H1 (cell line): ENCODE results near the gene IGLL1. TPM values are rescaled to one million over a fixed set of nuclear protein-coding genes. Genes with fewer than 3 reads are reported as not detected.

Experiments
- CTCF ChIA-PET: fragments of 300-600 bp; sonication (Branson Sonifier 250); formaldehyde crosslinking; loops from one replicate; lab custom pipeline; 2021; ENCODE audit not compliant: partially characterized antibody; lab: Charles Lee
- POLR2A ChIA-PET: fragments of 300-600 bp; sonication (Branson Sonifier 250); formaldehyde crosslinking; loops from one replicate; lab custom pipeline; 2021; ENCODE audit warnings: inconsistent platforms; ENCODE audit not compliant: partially characterized antibody; lab: Charles Lee
- DNase-seq, 2 experiments: peaks; one replicate each; pipeline versions ENCODE4 v3.0.0 to v3.0.0-alpha.2; 2010 to 2022; ENCODE audit warnings: low spot score in 2 of 2, low read depth in 1 of 2, mixed read lengths in 1 of 2
- FAIRE-seq: peaks from 2 replicates; lab custom pipeline; 2011; peaks lifted over from hg19 to GRCh38; lab: Jason Lieb, UNC
- H2AFZ ChIP-seq: 2 replicates; pipeline ENCODE4 v1.8.1; 2012; ENCODE audit warnings: low read length, inconsistent platforms
- H2AK5ac ChIP-seq: 2 replicates; pipeline ENCODE4 v1.6.1; 2013; ENCODE audit warnings: low read depth, low read length
- H2BK120ac ChIP-seq: replicated peaks from 2 replicates; pipeline ENCODE3; 2013; ENCODE audit warnings: low read depth, low read length, inconsistent platforms
- H2BK12ac ChIP-seq: 2 replicates; pipeline ENCODE4 v1.6.1; 2013; ENCODE audit warnings: low read depth, low read length
- H2BK15ac ChIP-seq: 2 replicates; pipeline ENCODE4 v1.6.1; 2013; ENCODE audit warnings: low read length
- H2BK20ac ChIP-seq: 2 replicates; pipeline ENCODE4 v1.6.1; 2013; ENCODE audit warnings: low read length
- H2BK5ac ChIP-seq: 2 replicates; pipeline ENCODE4 v1.6.1; 2013; ENCODE audit warnings: low read depth, low read length
- H3K14ac ChIP-seq: 2 replicates; pipeline ENCODE4 v1.6.1; 2013; ENCODE audit warnings: inconsistent platforms; ENCODE audit not compliant: insufficient read length
- H3K18ac ChIP-seq: 2 replicates; pipeline ENCODE4 v1.6.1; 2013; ENCODE audit warnings: low read length; ENCODE audit errors: extremely low read depth
- H3K23ac ChIP-seq: 2 replicates; pipeline ENCODE4 v1.6.1; 2013; ENCODE audit warnings: inconsistent platforms; ENCODE audit not compliant: insufficient read length
- H3K23me2 ChIP-seq: 2 replicates; pipeline ENCODE4 v1.6.1; 2013; ENCODE audit warnings: low read depth, low read length
- H3K27ac ChIP-seq: 2 replicates; pipeline ENCODE4 v1.6.1; 2011; ENCODE audit warnings: low read depth, low read length, inconsistent platforms
- H3K27me3 ChIP-seq, 4 experiments: replicated peaks in 1 of 4; 1 replicate in 1 of 4; 2 replicates in 3 of 4; pipeline versions ENCODE4 v1.6.1 to v1.8.1; 2011 to 2013; ENCODE audit warnings: low read length in 3 of 4, mild to moderate bottlenecking in 3 of 4, inconsistent platforms in 2 of 4, mixed read lengths in 2 of 4, moderate library complexity in 1 of 4; ENCODE audit not compliant: control insufficient read depth in 3 of 4, insufficient read depth in 3 of 4; ENCODE audit errors: extremely low read depth in 1 of 4
- H3K36me3 ChIP-seq, 4 experiments: 2 replicates each; pipeline versions ENCODE4 v1.6.1 to v1.8.1; 2011 to 2013; ENCODE audit warnings: mild to moderate bottlenecking in 4 of 4, low read length in 3 of 4, moderate library complexity in 2 of 4, control low read depth in 1 of 4, inconsistent platforms in 1 of 4; ENCODE audit not compliant: insufficient read depth in 4 of 4, control insufficient read depth in 2 of 4
- H3K4ac ChIP-seq: replicated peaks from 2 replicates; pipeline ENCODE3; 2013; ENCODE audit warnings: low read length, low read depth, mixed read lengths, inconsistent platforms; ENCODE audit not compliant: insufficient read length
- H3K4me1 ChIP-seq, 4 experiments: replicated peaks in 1 of 4; 1 replicate in 1 of 4; 2 replicates in 3 of 4; pipeline versions ENCODE4 v1.6.1 to v1.8.1; 2011 to 2013; ENCODE audit warnings: low read length in 3 of 4, inconsistent platforms in 2 of 4, mixed read lengths in 1 of 4; ENCODE audit not compliant: insufficient read depth in 4 of 4, control insufficient read depth in 3 of 4
- H3K4me2 ChIP-seq, 2 experiments: 2 replicates each; pipeline versions ENCODE4 v1.6.1 to v1.8.1; 2011 to 2013; ENCODE audit warnings: low read depth in 2 of 2, low read length in 2 of 2, control low read depth in 1 of 2, inconsistent platforms in 1 of 2, mild to moderate bottlenecking in 1 of 2; ENCODE audit not compliant: insufficient read depth in 1 of 2
- H3K4me3 ChIP-seq, 4 experiments: fragments of 200-600, 300-600 bp in 1 of 4; sonication (generic), shearing (Covaris generic), sonication (Bioruptor Twin) in 1 of 4; 2 replicates each; pipeline versions ENCODE4 v1.5.1 to v1.8.1; 2011 to 2016; ENCODE audit warnings: low read length in 4 of 4, low read depth in 3 of 4, control low read depth in 2 of 4, inconsistent platforms in 2 of 4, mild to moderate bottlenecking in 2 of 4, mixed read lengths in 1 of 4, moderate library complexity in 1 of 4; ENCODE audit not compliant: insufficient read depth in 2 of 4; ENCODE audit errors: extremely low read depth in 1 of 4
- H3K56ac ChIP-seq: replicated peaks from 2 replicates; pipeline ENCODE3; 2013; ENCODE audit warnings: low read depth, mild to moderate bottlenecking, mixed read lengths, low read length, inconsistent platforms; ENCODE audit not compliant: insufficient read length
- H3K79me1 ChIP-seq: 2 replicates; pipeline ENCODE4 v1.6.1; 2013; ENCODE audit warnings: low read depth, low read length, control low read depth
- H3K79me2 ChIP-seq, 2 experiments: 2 replicates each; pipeline versions ENCODE4 v1.6.1 to v1.8.1; 2012 to 2013; ENCODE audit warnings: low read length in 2 of 2, mild to moderate bottlenecking in 2 of 2, inconsistent platforms in 1 of 2; ENCODE audit not compliant: insufficient read depth in 2 of 2, control insufficient read depth in 1 of 2
- H3K9ac ChIP-seq, 4 experiments: replicated peaks in 1 of 4; 1 replicate in 1 of 4; 2 replicates in 3 of 4; pipeline versions ENCODE4 v1.6.1 to v1.8.1; 2011 to 2013; ENCODE audit warnings: low read depth in 3 of 4, low read length in 3 of 4, control low read depth in 2 of 4, mild to moderate bottlenecking in 2 of 4, moderate library complexity in 2 of 4, inconsistent platforms in 1 of 4; ENCODE audit errors: extremely low read depth in 1 of 4
- H3K9me3 ChIP-seq, 2 experiments: 2 replicates each; pipeline versions ENCODE4 v1.6.1 to v1.8.1; 2012 to 2013; ENCODE audit warnings: mild to moderate bottlenecking in 2 of 2, moderate library complexity in 2 of 2, control low read depth in 1 of 2, inconsistent platforms in 1 of 2, low read depth in 1 of 2, low read length in 1 of 2, mixed read lengths in 1 of 2; ENCODE audit not compliant: insufficient read depth in 2 of 2
- H4K20me1 ChIP-seq, 2 experiments: replicated peaks in 1 of 2; 2 replicates each; pipeline versions ENCODE3 to v1.8.1; 2011 to 2013; ENCODE audit warnings: inconsistent platforms in 2 of 2, low read length in 2 of 2, mild to moderate bottlenecking in 1 of 2; ENCODE audit not compliant: insufficient read depth in 2 of 2, control insufficient read depth in 1 of 2
- H4K5ac ChIP-seq: 2 replicates; pipeline ENCODE4 v1.6.1; 2013; ENCODE audit warnings: low read length, low read depth, mixed read lengths, inconsistent platforms; ENCODE audit not compliant: insufficient read length
- H4K8ac ChIP-seq: 2 replicates; pipeline ENCODE4 v1.8.0; 2013; ENCODE audit warnings: mild to moderate bottlenecking, moderate library complexity, low read length, inconsistent platforms; ENCODE audit not compliant: insufficient read depth; ENCODE audit errors: extremely low read depth
- H4K91ac ChIP-seq: replicated peaks from 2 replicates; pipeline ENCODE3; 2013; ENCODE audit warnings: low read length, mixed read lengths, inconsistent platforms; ENCODE audit not compliant: insufficient read length
- BACH1 ChIP-seq: IDR thresholded peaks from 2 replicates; pipeline ENCODE4 v1.6.1; 2012; ENCODE audit warnings: low read length, improper control_type of control experiment
- CREB1 ChIP-seq: IDR thresholded peaks from 2 replicates; pipeline ENCODE4 v1.6.1; 2012; ENCODE audit warnings: inconsistent platforms
- HDAC2 ChIP-seq, 2 experiments: fragments of 300-600 bp in 1 of 2; sonication (generic) in 1 of 2; IDR thresholded peaks; 2 replicates each; pipeline ENCODE4 v1.6.1; 2011 to 2012; ENCODE audit warnings: low read depth in 2 of 2, low read length in 2 of 2, mild to moderate bottlenecking in 2 of 2, moderate library complexity in 2 of 2, borderline replicate concordance in 1 of 2, inconsistent platforms in 1 of 2
- JUND ChIP-seq: IDR thresholded peaks from 2 replicates; pipeline ENCODE4 v1.6.1; 2011; ENCODE audit warnings: mild to moderate bottlenecking, improper control_type of control experiment, low read length
- KDM1A ChIP-seq: fragments of 200-600, 300-600 bp; sonication (generic); IDR thresholded peaks from 2 replicates; pipeline ENCODE4 v1.7.1; 2016; ENCODE audit warnings: mild to moderate bottlenecking, low read length, borderline replicate concordance
- POU5F1 ChIP-seq: IDR thresholded peaks from 2 replicates; pipeline ENCODE4 v1.6.1; 2011; ENCODE audit warnings: low read depth, mild to moderate bottlenecking, low read length, moderate library complexity
- RFX5 ChIP-seq: IDR thresholded peaks from 2 replicates; pipeline ENCODE4 v1.6.1; 2011; ENCODE audit warnings: low read depth, low read length, improper control_type of control experiment, borderline replicate concordance
- SP2 ChIP-seq: IDR thresholded peaks from 2 replicates; pipeline ENCODE4 v1.6.1; 2012; ENCODE audit warnings: mild to moderate bottlenecking, low read length, inconsistent platforms
- SRF ChIP-seq: IDR thresholded peaks from 2 replicates; pipeline ENCODE4 v1.6.1; 2011; ENCODE audit warnings: mild to moderate bottlenecking, low read depth, low read length, moderate library complexity
- WGBS, 2 experiments: shearing (Covaris generic) in 1 of 2; methylation state at CpG; one replicate each; pipeline versions ENCODE4 v1.1.6 to v1.1.7; 2013 to 2015; ENCODE audit warnings: low lambda C conversion rate in 2 of 2, mixed read lengths in 2 of 2, inconsistent platforms in 1 of 2, low coverage in 1 of 2, missing lambda C conversion rate in 1 of 2; ENCODE audit not compliant: insufficient replicate concordance in 2 of 2, insufficient coverage in 1 of 2, insufficient read length in 1 of 2; ENCODE audit errors: extremely low coverage in 1 of 2, missing lambda C conversion rate in 1 of 2; 5-methylcytosine and 5-hydroxymethylcytosine counted together
- long read RNA-seq, 2 experiments: library from RNA in 1 of 2; library from capped mRNA in 1 of 2; stranded (forward); transcript quantifications; one replicate each; pipeline ENCODE4 v2.0.0, GENCODE V29; 2021; ENCODE audit warnings: inconsistent platforms in 1 of 2
- polyA minus RNA-seq, 3 experiments: library from RNA; depleted of rRNA, polyadenylated mRNA; stranded (reverse); fragments of >200 nt; gene quantifications; 1 replicate in 2 of 3; 2 replicates in 1 of 3; pipeline ENCODE4 v1.2.3, GENCODE V29; 2011
- polyA plus RNA-seq, 7 experiments: library from polyadenylated mRNA; depleted of rRNA in 3 of 7; stranded (reverse) in 5 of 7; unstranded in 2 of 7; fragments of >200 nt in 5 of 7; fragments of 200-250 nt in 2 of 7; gene quantifications; 1 replicate in 5 of 7; 2 replicates in 1 of 7; 4 replicates in 1 of 7; pipeline versions ENCODE4 v1.2.1 to v1.2.3, GENCODE V29; 2011 to 2013; ENCODE audit warnings: missing spikeins in 2 of 7, mixed read lengths in 2 of 7
- total RNA-seq: library from RNA; stranded (reverse); fragmentation: NEBNext Ultra II Directional; extraction: Animal tissue kit (Norgen Biotek cat#: 25700); gene quantifications from 2 replicates; pipeline ENCODE4 v1.2.1, GENCODE V29; 2021

Gene IGLL1
- total RNA-seq (not detected in 2 replicates), polyA plus RNA-seq (2011; rRNA removed) (not detected in 2 replicates), polyA minus RNA-seq (2011; rRNA and poly(A)+ RNA removed) (not detected in 2 replicates)
- not detected for polyA plus RNA-seq (2011; cell fraction: cytosol; rRNA removed)
- 0.21 TPM for polyA plus RNA-seq (2011; cell fraction: nucleus; rRNA removed)
- not detected in 4 replicates for polyA plus RNA-seq (2012, experiment 1 of 2)
- polyA plus RNA-seq (2012, experiment 2 of 2) = not detected
- polyA plus RNA-seq (2013, experiment 1 of 2) = not detected
- not detected for polyA plus RNA-seq (2013, experiment 2 of 2)
- not detected for polyA minus RNA-seq (2011; cell fraction: cytosol; rRNA and poly(A)+ RNA removed)
- polyA minus RNA-seq (2011; cell fraction: nucleus; rRNA and poly(A)+ RNA removed) = not detected
- long read RNA-seq, experiment 1 = 0 reads
- long read RNA-seq, experiment 2 = 0 reads

GRCh38 chr22:23579870-23580575 is at the start of gene IGLL1:
IGLL1 (minus strand) TSS chr22:23580290; CDS start chr22:23580190, 100 bp downstream.
- TF ChIP-seq POU5F1 = no peak
- TF ChIP-seq RFX5 = no peak
- TF ChIP-seq JUND = no peak
- no peak for TF ChIP-seq HDAC2 (IDR thresholded peaks at IDR 0.05; ENCODE audit: borderline replicate concordance in 1 of 2, low read depth in 2 of 2, low read length in 2 of 2)
- TF ChIP-seq SP2 = no peak
- no peak for TF ChIP-seq SRF
- no peak for TF ChIP-seq BACH1
- no peak for TF ChIP-seq KDM1A
- no peak for TF ChIP-seq CREB1
- Histone ChIP-seq H3K14ac (no peak within 1 kb of the TSS), H3K23ac (no peak within 1 kb of the TSS), H3K4ac (no peak within 1 kb of the TSS), H2BK20ac (no peak within 1 kb of the TSS), H3K79me1 (no peaks in the 10 kb centered on the region), H2AK5ac (0 out of 2 replicates have a peak within 1 kb of the TSS, but pooled peaks have one; percentile 24), H4K5ac (no peak within 1 kb of the TSS), H3K9me3 (no peaks in the 10 kb centered on the region), H2BK5ac (no peak within 1 kb of the TSS), H4K20me1 (no peaks in the 10 kb centered on the region), H2BK12ac (no peak within 1 kb of the TSS), H3K4me2 (no peak within 1 kb of the TSS), H3K18ac (no peak within 1 kb of the TSS), H3K27me3 (no peaks in the 10 kb centered on the region), H3K23me2 (no peaks in the 10 kb centered on the region; the same call in 1 of the 2 replicates), H3K27ac (no peak within 1 kb of the TSS), H3K4me3 (no peak within 1 kb of the TSS), H3K9ac (no peak within 1 kb of the TSS), H3K36me3 (no peaks in the 10 kb centered on the region), H3K56ac (no peak within 1 kb of the TSS), H3K79me2 (no peaks in the 10 kb centered on the region), H2AFZ (no peak within 1 kb of the TSS), H3K4me1 (no peaks in the 10 kb centered on the region; a peak in 1 of 7 replicates), H4K91ac (no peak within 1 kb of the TSS), H2BK15ac (no peak within 1 kb of the TSS), H4K8ac (no peak within 1 kb of the TSS; the same call in 1 of the 2 replicates), H2BK120ac (no peak within 1 kb of the TSS)
- ChIA-PET POLR2A (no interaction called here), CTCF (interaction anchor here (0.8 to 3.2 kb wide), 4 partner anchors 10 to 62 kb away, joined by 3 to 19 read pairs (median 4); no protein-coding TSS in a partner anchor)
- DNase-seq (no peak), FAIRE-seq (no peak)
- WGBS, 2 experiments = 91% methylated on average over 9 of the region's 12 CpGs; no CpG with 5 or more reads in 1 of the 2 experiments
